Endodermal cell (in vitro differentiated cells): ENCODE measurements around the gene RBM5. TPM values are rescaled to one million over a fixed set of nuclear protein-coding genes. Genes with fewer than 3 reads are reported as not detected.
A peak's percentile ranks its signal among the peaks of the same experiment; 100 is the strongest.

ENCODE experiments used
- DNase-seq: peaks from one replicate; pipeline ENCODE4 v3.0.0-alpha.2; 2017
- H3K27ac ChIP-seq: 2 replicates; pipeline ENCODE4 v1.5.1; 2013; ENCODE audit warnings: mild to moderate bottlenecking, low read depth, low read length, moderate library complexity
- H3K27me3 ChIP-seq: 2 replicates; pipeline ENCODE4 v1.6.1; 2013; ENCODE audit warnings: mild to moderate bottlenecking, low read length, moderate library complexity; ENCODE audit not compliant: insufficient read depth, control insufficient read depth, poor library complexity, severe bottlenecking
- H3K36me3 ChIP-seq: 2 replicates; pipeline ENCODE4 v1.7.0; 2013; ENCODE audit warnings: mild to moderate bottlenecking, low read length, moderate library complexity; ENCODE audit not compliant: control insufficient read depth, insufficient read depth
- H3K4me1 ChIP-seq: one replicate; pipeline ENCODE4 v1.7.0; 2013; ENCODE audit warnings: low read length; ENCODE audit not compliant: control insufficient read depth, insufficient read depth
- H3K4me3 ChIP-seq: 2 replicates; pipeline ENCODE4 v1.5.1; 2013; ENCODE audit warnings: mild to moderate bottlenecking, low read length, moderate library complexity
- H3K9ac ChIP-seq: 2 replicates; pipeline ENCODE4 v1.6.1; 2013; ENCODE audit warnings: mild to moderate bottlenecking, low read length, moderate library complexity; ENCODE audit not compliant: poor library complexity, severe bottlenecking; ENCODE audit errors: extremely low read depth
- H3K9me3 ChIP-seq: 2 replicates; pipeline ENCODE4 v1.6.1; 2013; ENCODE audit warnings: mild to moderate bottlenecking, low read length, moderate library complexity; ENCODE audit not compliant: control insufficient read depth
- H3K27ac Mint-ChIP-seq: 2 replicates; pipeline ENCODE4 v1.8.0; 2020; ENCODE audit warnings: mixed read lengths
- H3K27me3 Mint-ChIP-seq: 2 replicates; pipeline ENCODE4 v1.8.0; 2021; ENCODE audit warnings: mild to moderate bottlenecking, mixed read lengths; ENCODE audit not compliant: insufficient read depth
- H3K36me3 Mint-ChIP-seq: 2 replicates; pipeline ENCODE4 v1.8.0; 2020; ENCODE audit warnings: low read depth, mixed read lengths
- H3K4me1 Mint-ChIP-seq: 2 replicates; pipeline ENCODE4 v1.8.0; 2020; ENCODE audit warnings: mixed read lengths
- H3K4me3 Mint-ChIP-seq: 2 replicates; pipeline ENCODE4 v1.8.0; 2020; ENCODE audit warnings: mild to moderate bottlenecking, moderate library complexity, mixed read lengths
- H3K9me3 Mint-ChIP-seq: 2 replicates; pipeline ENCODE4 v1.8.0; 2020; ENCODE audit warnings: mild to moderate bottlenecking, mixed read lengths
- WGBS, 2 experiments: methylation state at CpG; one replicate each; pipeline versions ENCODE4 v1.1.5 to v1.1.7; 2013; ENCODE audit warnings: missing lambda C conversion rate in 2 of 2, mixed read lengths in 1 of 2; ENCODE audit not compliant: insufficient coverage in 1 of 2, insufficient read length in 1 of 2; 5-methylcytosine and 5-hydroxymethylcytosine counted together
- total RNA-seq, 2 donors: library from RNA; stranded (reverse); fragmentation: NEBNext Ultra II Directional in 1 of 2; extraction: Animal tissue kit (Norgen Biotek cat#: 25700) in 1 of 2; gene quantifications; 2 replicates in 1 of 2; 3 replicates in 1 of 2; pipeline ENCODE4 v1.2.1, GENCODE V29; 2021
- TF ChIP-seq, protein P1 (sequence below): fragments of 200-600 bp; sonication (generic); conservative IDR thresholded peaks from 2 replicates; pipeline ENCODE4 v1.5.0; 2021; ENCODE audit warnings: antibody characterized with exemption, mild to moderate bottlenecking

The RBM5 gene
- total RNA-seq, 2 donors from 2014 or later: 153 to 166 TPM

DNA sequence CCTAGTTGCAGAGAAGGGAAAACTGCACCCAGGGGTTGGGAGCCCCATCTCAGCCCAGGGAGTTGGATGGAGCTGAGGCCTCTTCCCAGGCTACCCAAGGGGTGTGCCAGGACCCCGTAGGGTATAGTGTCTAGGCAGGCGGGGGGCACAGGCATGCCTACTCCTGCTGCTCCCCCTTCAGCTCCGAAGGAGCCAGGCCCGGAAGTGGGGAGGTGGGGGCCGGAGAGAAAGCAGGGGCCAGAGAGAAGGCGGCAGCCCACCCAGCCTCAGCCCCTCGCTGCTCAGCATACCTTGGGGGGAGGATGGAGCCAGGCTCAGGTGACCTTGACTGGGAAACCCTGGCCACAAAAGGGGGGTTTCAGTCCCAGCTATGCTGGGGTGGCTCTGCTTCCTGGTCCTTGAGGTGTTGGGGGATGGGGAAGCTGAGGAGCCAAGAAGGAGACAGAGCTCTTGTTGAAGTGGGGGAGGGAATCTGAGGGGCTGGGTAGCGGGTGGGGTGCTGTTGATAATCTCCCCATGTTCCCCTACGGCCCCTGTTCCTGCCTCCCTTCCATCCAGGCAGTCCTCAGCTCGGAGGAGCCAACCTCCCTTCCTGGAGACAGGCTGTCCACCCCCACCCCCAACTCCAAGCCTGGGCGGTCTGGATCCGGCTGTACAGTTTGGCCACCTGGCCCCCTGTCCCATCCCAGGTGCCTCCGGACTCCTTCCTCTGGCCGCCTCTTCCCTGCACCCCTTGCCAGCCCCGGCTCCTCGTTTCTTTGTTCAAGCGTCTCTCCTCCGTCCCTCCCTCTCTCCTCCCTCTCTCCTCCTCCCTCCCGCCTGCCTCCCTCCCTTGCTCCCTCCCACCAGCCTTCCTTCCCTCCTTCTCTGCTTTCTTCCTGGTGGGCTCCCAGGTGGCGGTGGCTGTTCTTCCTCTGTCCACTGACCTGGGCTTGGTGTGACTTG is 68.1 kb downstream of the RBM5 start:
- Histone ChIP-seq H3K27me3 (peaks cover 25% of the 10 kb centered on the region), H3K9me3 (no peaks in the 10 kb centered on the region), H3K36me3 (no peaks in the 10 kb centered on the region), H3K4me1 (peaks cover 21% of the 10 kb centered on the region), H3K9ac (no peak overlapping the region), H3K27ac (peak overlapping the region; percentile 43), H3K4me3 (peak overlapping the region; percentile 85)
- H3K36me3 Mint-ChIP-seq: peaks cover 2% of the 10 kb centered on the region
- H3K4me1 Mint-ChIP-seq: peaks cover 46% of the 10 kb centered on the region
- DNase-seq: peak; percentile 84
- WGBS, 2 experiments: 19 to 21% methylated on average over 15 to 19 of the region's 20 CpGs
- H3K27ac Mint-ChIP-seq: peak overlapping the region; percentile 70
- peak overlapping the region; percentile 93 for H3K4me3 Mint-ChIP-seq
- H3K27me3 Mint-ChIP-seq: peaks cover 15% of the 10 kb centered on the region
- TF ChIP-seq, protein P1, sequence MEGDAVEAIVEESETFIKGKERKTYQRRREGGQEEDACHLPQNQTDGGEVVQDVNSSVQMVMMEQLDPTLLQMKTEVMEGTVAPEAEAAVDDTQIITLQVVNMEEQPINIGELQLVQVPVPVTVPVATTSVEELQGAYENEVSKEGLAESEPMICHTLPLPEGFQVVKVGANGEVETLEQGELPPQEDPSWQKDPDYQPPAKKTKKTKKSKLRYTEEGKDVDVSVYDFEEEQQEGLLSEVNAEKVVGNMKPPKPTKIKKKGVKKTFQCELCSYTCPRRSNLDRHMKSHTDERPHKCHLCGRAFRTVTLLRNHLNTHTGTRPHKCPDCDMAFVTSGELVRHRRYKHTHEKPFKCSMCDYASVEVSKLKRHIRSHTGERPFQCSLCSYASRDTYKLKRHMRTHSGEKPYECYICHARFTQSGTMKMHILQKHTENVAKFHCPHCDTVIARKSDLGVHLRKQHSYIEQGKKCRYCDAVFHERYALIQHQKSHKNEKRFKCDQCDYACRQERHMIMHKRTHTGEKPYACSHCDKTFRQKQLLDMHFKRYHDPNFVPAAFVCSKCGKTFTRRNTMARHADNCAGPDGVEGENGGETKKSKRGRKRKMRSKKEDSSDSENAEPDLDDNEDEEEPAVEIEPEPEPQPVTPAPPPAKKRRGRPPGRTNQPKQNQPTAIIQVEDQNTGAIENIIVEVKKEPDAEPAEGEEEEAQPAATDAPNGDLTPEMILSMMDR: no peak
- H3K9me3 Mint-ChIP-seq: no peaks in the 10 kb centered on the region

DNA sequence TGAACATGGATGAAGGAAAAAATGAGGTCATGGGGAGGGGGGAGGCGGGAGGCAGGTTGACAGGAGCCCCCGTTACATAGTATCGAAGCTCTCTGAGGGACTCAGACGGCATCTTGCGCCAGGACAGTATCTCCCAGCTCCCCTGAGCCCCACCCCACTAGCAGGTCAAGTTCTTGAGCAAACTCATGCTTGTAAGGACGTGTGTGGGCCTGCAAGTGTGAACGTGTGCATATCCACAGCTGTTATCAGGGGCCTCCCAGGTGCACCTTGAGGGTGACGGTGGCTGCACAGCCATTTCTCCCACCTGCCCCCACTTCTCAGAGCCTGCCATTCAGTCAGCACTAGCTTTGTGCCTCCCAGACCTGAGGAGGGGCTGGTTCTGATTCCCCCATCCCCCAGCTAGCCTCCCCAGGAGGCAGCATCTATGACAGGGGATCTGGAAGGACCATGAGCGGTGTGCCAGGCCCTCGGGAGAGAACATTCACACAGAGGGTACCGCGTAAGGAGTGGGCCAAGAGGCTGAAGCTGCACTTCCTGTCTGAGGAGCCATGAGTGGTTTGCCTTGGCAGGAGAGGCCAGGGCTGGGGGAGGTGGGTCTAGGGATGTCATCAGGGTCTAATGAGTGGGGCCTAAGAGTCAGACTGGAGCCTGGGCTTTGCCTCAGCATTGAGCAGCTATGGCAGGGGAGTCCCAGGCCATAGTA is 69.3 kb downstream of the RBM5 start:
- TF ChIP-seq, protein P1: no peak
- H3K4me3 ChIP-seq: no peak overlapping the region
- no peak for DNase-seq
- Mint-ChIP-seq H3K4me3 (peak overlapping the region; percentile 93), H3K36me3 (peaks cover 6% of the 10 kb centered on the region), H3K9me3 (no peaks in the 10 kb centered on the region), H3K4me1 (peaks cover 57% of the 10 kb centered on the region), H3K27me3 (peaks cover 14% of the 10 kb centered on the region), H3K27ac (peak overlapping the region; percentile 74)
- H3K4me1 ChIP-seq: peaks cover 29% of the 10 kb centered on the region
- H3K9ac ChIP-seq: no peak overlapping the region
- no peaks in the 10 kb centered on the region for H3K9me3 ChIP-seq
- peaks cover 23% of the 10 kb centered on the region for H3K27me3 ChIP-seq
- H3K36me3 ChIP-seq: no peaks in the 10 kb centered on the region
- WGBS, 2 experiments: 84 to 86% methylated on average over 10 to 12 of the region's 12 CpGs
- no peak overlapping the region for H3K27ac ChIP-seq

DNA sequence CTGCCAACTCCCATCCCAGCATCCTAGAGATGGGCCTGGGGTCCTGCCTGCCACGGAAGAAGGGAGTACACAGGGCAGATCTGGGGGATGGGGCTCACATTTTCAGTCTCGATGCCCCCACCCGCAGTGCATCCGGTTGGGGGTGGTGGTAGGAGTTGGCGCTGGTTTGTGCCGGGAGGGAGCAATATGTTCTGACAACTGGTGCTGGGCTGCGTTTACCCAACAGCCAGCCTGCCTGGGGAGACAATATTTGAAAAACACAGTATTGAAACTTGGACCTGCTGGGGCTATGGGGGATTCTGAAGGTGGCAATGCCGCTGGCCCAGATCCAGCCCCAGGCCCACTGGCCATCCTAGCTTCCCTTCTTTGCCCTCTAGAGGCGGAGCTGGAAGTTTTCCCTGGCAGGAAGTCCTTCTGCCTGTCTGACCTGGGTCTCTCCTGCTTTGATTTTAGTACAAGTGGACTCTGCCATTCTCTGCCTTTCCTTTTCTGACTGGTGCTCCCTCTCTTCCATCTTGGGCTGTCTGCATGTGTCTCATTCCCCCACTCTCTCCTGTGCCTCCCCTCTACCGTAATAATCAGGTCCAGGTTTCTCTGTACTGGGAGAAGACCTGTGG is 69.9 kb downstream of the RBM5 start:
- H3K9me3 ChIP-seq: no peaks in the 10 kb centered on the region
- Mint-ChIP-seq H3K9me3 (no peaks in the 10 kb centered on the region), H3K27me3 (peaks cover 7% of the 10 kb centered on the region), H3K36me3 (peaks cover 6% of the 10 kb centered on the region), H3K27ac (peak overlapping the region; percentile 74), H3K4me3 (no peak overlapping the region), H3K4me1 (peaks cover 57% of the 10 kb centered on the region)
- no peak for DNase-seq
- no peak overlapping the region for H3K9ac ChIP-seq
- H3K4me3 ChIP-seq: no peak overlapping the region
- 87 to 90% methylated on average over 7 to 10 of the region's 10 CpGs for WGBS, 2 experiments
- no peaks in the 10 kb centered on the region for H3K36me3 ChIP-seq
- peaks cover 29% of the 10 kb centered on the region for H3K4me1 ChIP-seq
- TF ChIP-seq, protein P1: peak; percentile 36
- H3K27ac ChIP-seq: no peak overlapping the region
- H3K27me3 ChIP-seq: peaks cover 17% of the 10 kb centered on the region
